C1 segment of cervical spinal cord (tissue), 14 donors: Measurements from ENCODE around the gene PANX3.
A peak's percentile ranks its signal among the peaks of the same experiment; 100 is the strongest.

Experiments
- DNase-seq, 14 donors: peaks; one replicate each; lab custom pipeline; 2025; lab: John Stamatoyannopoulos, UW

The PANX3 gene

GRCh38 chr11:124656774-124657630 lies 45.8 kb downstream of the PANX3 start:
- DNase-seq, result no peak

- DNase-seq, result no peak
These were observed 46.7 kb downstream of the PANX3 start for GRCh38 chr11:124657904-124658303.

DNA sequence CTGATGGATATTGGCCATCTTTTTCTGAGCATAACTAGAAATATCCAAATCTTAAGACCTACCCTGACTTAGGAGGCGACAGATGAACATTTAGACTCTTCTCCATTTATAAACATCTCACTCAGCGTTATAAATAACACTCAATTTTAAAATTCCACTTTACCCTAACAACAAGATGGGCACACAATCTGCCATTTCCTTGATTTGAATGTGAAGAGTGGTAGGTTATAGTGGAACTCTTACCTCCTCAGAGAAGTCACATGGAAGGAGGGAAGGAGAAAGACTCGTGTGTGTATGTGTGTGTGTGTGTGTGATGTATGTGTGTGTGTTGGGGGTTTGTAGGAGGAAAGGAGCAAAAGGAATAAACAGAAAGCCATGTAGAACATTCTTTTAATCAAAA lies 47.3 kb downstream of the PANX3 start:
- no peak for DNase-seq

GRCh38 chr11:124658986-124659385 lies 47.8 kb downstream of the PANX3 start:
- no peak for DNase-seq

GRCh38 chr11:124661553-124661952 lies 50.3 kb downstream of the PANX3 start:
- DNase-seq, result no peak

GRCh38 chr11:124662106-124662505 lies 50.9 kb downstream of the PANX3 start:
- DNase-seq, result peak in 1 of 14 donors; percentile 37

DNA sequence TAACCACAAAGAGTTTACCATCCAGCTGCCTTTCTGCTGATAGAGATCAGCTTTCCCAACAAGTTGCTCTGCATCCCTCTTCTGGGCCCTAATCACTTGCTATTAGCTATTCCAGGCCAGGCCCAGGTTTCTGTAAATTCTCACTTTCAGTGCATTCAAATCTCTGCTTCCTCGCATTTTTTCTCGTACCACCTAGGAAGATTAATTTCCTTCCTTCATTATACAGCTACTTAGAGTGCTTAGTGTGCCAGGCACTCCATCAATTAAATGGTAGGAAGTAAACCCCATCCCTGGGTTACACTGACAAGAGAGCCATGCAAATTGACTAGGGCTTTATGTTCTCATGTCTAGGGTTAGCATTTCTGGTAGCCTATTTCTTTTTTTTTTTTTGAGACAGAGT lies 52.6 kb downstream of the PANX3 start:
- DNase-seq, result no peak

- DNase-seq, result no peak
These were observed 56.4 kb downstream of the PANX3 start for GRCh38 chr11:124667601-124668000.

GRCh38 chr11:124669193-124669592 lies 58.0 kb downstream of the PANX3 start:
- peak in 6 of 14 donors; percentile 4 to 18 (median 10) for DNase-seq
